ENCODE results near the gene BOC.

- TF ChIP-seq CTCF (conservative IDR thresholded peaks at IDR 0.05; ENCODE audit: low read length): no peak
- no peak for TF ChIP-seq EZH2phosphoT487 (IDR thresholded peaks at IDR 0.05; ENCODE audit: borderline replicate concordance, low read depth, low read length)
Observed at GRCh38 chr3:113271594-113272384, 60.4 kb downstream of the BOC start.

Measured in OCI-LY7 (cell line).